Stimulated activated naive B cell treated with anti-CD40 and anti-IgM and Interleukin-4, amounts not matched to agents 10 μg/mL and 1 μg/mL and 100 μg/mL, for 72 hours (primary cell): ENCODE data around the gene KCTD15.
A peak's percentile ranks its signal among the peaks of the same experiment; 100 is the strongest.

Experiments
- ATAC-seq, 2 donors: fragments of 150-1000 bp; cut with Tn5 transposase; replicated peaks; 2 replicates each; pipeline ENCODE4 v1.10.0; 2021; ENCODE audit warnings: moderate library complexity in 1 of 2
- DNase-seq: peaks from one replicate; pipeline ENCODE4 v3.0.0; 2021
- H3K27ac Mint-ChIP-seq: one replicate; pipeline ENCODE4 v1.8.0; 2022; ENCODE audit warnings: mild to moderate bottlenecking, mixed read lengths
- H3K27me3 Mint-ChIP-seq, 2 donors: one replicate each; pipeline ENCODE4 v1.8.0; 2022; ENCODE audit warnings: mixed read lengths in 2 of 2
- H3K36me3 Mint-ChIP-seq, 2 donors: one replicate each; pipeline ENCODE4 v1.8.0; 2022; ENCODE audit warnings: mixed read lengths in 2 of 2, mild to moderate bottlenecking in 1 of 2
- H3K4me1 Mint-ChIP-seq, 2 donors: one replicate each; pipeline ENCODE4 v1.8.0; 2022; ENCODE audit warnings: mixed read lengths in 2 of 2, mild to moderate bottlenecking in 1 of 2
- H3K4me3 Mint-ChIP-seq, 2 donors: one replicate each; pipeline ENCODE4 v1.8.0; 2022; ENCODE audit warnings: mild to moderate bottlenecking in 2 of 2, mixed read lengths in 2 of 2, moderate library complexity in 1 of 2
- H3K9me3 Mint-ChIP-seq, 2 donors: one replicate each; pipeline ENCODE4 v1.8.0; 2022; ENCODE audit warnings: mixed read lengths in 2 of 2, mild to moderate bottlenecking in 1 of 2

KCTD15 gene

GRCh38 chr19:33796164-33796875 lies at the start of gene KCTD15:
KCTD15 (plus strand) TSS chr19:33796870; CDS start chr19:33800455, 3,585 bp downstream.
- H3K27ac Mint-ChIP-seq = peak within 1 kb of the TSS; percentile 31
- peaks cover 14 to 20% of the 10 kb centered on the region in 2 donors for H3K27me3 Mint-ChIP-seq
- H3K4me3 Mint-ChIP-seq = peak within 1 kb of the TSS; percentile 84 to 89
- H3K36me3 Mint-ChIP-seq = no peaks in the 10 kb centered on the region
- no peaks in the 10 kb centered on the region for H3K9me3 Mint-ChIP-seq
- peaks cover 2 to 5% of the 10 kb centered on the region in 2 donors for H3K4me1 Mint-ChIP-seq
- peak; percentile 20 to 27 for ATAC-seq
- no peak for DNase-seq

GRCh38 chr19:33747273-33747672 lies 49.4 kb upstream of the KCTD15 start:
- Mint-ChIP-seq H3K27ac (no peak overlapping the region), H3K4me1 (no peaks in the 10 kb centered on the region), H3K27me3 (peaks cover 18 to 26% of the 10 kb centered on the region in 2 donors), H3K4me3 (no peak overlapping the region), H3K36me3 (no peaks in the 10 kb centered on the region), H3K9me3 (no peaks in the 10 kb centered on the region)
- DNase-seq (no peak), ATAC-seq (no peak)

GRCh38 chr19:33748231-33748630 lies 48.4 kb upstream of the KCTD15 start:
- no peak for ATAC-seq
- Mint-ChIP-seq H3K4me1 (no peaks in the 10 kb centered on the region), H3K27me3 (peaks cover 18 to 26% of the 10 kb centered on the region in 2 donors), H3K36me3 (no peaks in the 10 kb centered on the region), H3K9me3 (no peaks in the 10 kb centered on the region), H3K4me3 (no peak overlapping the region), H3K27ac (no peak overlapping the region)
- no peak for DNase-seq

GRCh38 chr19:33749016-33749415 lies 47.7 kb upstream of the KCTD15 start:
- ATAC-seq (no peak), DNase-seq (no peak)
- no peaks in the 10 kb centered on the region for H3K4me1 Mint-ChIP-seq
- no peak overlapping the region for H3K4me3 Mint-ChIP-seq
- no peaks in the 10 kb centered on the region for H3K36me3 Mint-ChIP-seq
- no peaks in the 10 kb centered on the region for H3K9me3 Mint-ChIP-seq
- no peak overlapping the region for H3K27ac Mint-ChIP-seq
- H3K27me3 Mint-ChIP-seq = peaks cover 20 to 28% of the 10 kb centered on the region in 2 donors

GRCh38 chr19:33749619-33750175 lies 47.0 kb upstream of the KCTD15 start:
- no peaks in the 10 kb centered on the region for H3K4me1 Mint-ChIP-seq
- DNase-seq (no peak), ATAC-seq (no peak)
- no peak overlapping the region for H3K27ac Mint-ChIP-seq
- H3K36me3 Mint-ChIP-seq = no peaks in the 10 kb centered on the region
- H3K4me3 Mint-ChIP-seq = peak overlapping the region in 1 of 2 donors; percentile 35
- H3K9me3 Mint-ChIP-seq = no peaks in the 10 kb centered on the region
- peaks cover 23 to 25% of the 10 kb centered on the region in 2 donors for H3K27me3 Mint-ChIP-seq

GRCh38 chr19:33750587-33751435 lies 45.9 kb upstream of the KCTD15 start:
- Mint-ChIP-seq H3K27ac (no peak overlapping the region), H3K9me3 (no peaks in the 10 kb centered on the region), H3K4me1 (no peaks in the 10 kb centered on the region), H3K4me3 (no peak overlapping the region), H3K27me3 (peaks cover 25 to 33% of the 10 kb centered on the region in 2 donors), H3K36me3 (no peaks in the 10 kb centered on the region)
- DNase-seq = no peak
- ATAC-seq = no peak

- ATAC-seq (no peak), DNase-seq (no peak)
- no peak overlapping the region for H3K4me3 Mint-ChIP-seq
- H3K27me3 Mint-ChIP-seq = peaks cover 22 to 34% of the 10 kb centered on the region in 2 donors
- no peaks in the 10 kb centered on the region for H3K4me1 Mint-ChIP-seq
- no peaks in the 10 kb centered on the region for H3K36me3 Mint-ChIP-seq
- no peak overlapping the region for H3K27ac Mint-ChIP-seq
- H3K9me3 Mint-ChIP-seq = no peaks in the 10 kb centered on the region
These were observed 45.3 kb upstream of the KCTD15 start for GRCh38 chr19:33751436-33751770.

- no peak for DNase-seq
- ATAC-seq = no peak
- Mint-ChIP-seq H3K36me3 (no peaks in the 10 kb centered on the region), H3K4me1 (no peaks in the 10 kb centered on the region), H3K27me3 (peaks cover 26 to 38% of the 10 kb centered on the region in 2 donors), H3K27ac (peak overlapping the region; percentile 20), H3K9me3 (no peaks in the 10 kb centered on the region), H3K4me3 (no peak overlapping the region)
These were observed 44.5 kb upstream of the KCTD15 start for GRCh38 chr19:33752018-33752800.

GRCh38 chr19:33752945-33753344 lies 43.7 kb upstream of the KCTD15 start:
- Mint-ChIP-seq H3K36me3 (no peaks in the 10 kb centered on the region), H3K4me1 (no peaks in the 10 kb centered on the region), H3K27ac (no peak overlapping the region), H3K4me3 (no peak overlapping the region), H3K9me3 (no peaks in the 10 kb centered on the region), H3K27me3 (peaks cover 26 to 38% of the 10 kb centered on the region in 2 donors)
- no peak for DNase-seq
- ATAC-seq = no peak

- no peak for DNase-seq
- Mint-ChIP-seq H3K9me3 (no peaks in the 10 kb centered on the region), H3K27me3 (peaks cover 16 to 30% of the 10 kb centered on the region in 2 donors), H3K36me3 (no peaks in the 10 kb centered on the region), H3K27ac (no peak overlapping the region), H3K4me3 (no peak overlapping the region), H3K4me1 (no peaks in the 10 kb centered on the region)
- no peak for ATAC-seq
These were observed 42.3 kb upstream of the KCTD15 start for GRCh38 chr19:33754361-33754760.

- Mint-ChIP-seq H3K36me3 (no peaks in the 10 kb centered on the region), H3K27me3 (peaks cover 22 to 38% of the 10 kb centered on the region in 2 donors), H3K4me3 (no peak overlapping the region), H3K27ac (no peak overlapping the region), H3K9me3 (peaks cover 0 to 2% of the 10 kb centered on the region in 2 donors), H3K4me1 (no peaks in the 10 kb centered on the region)
- no peak for DNase-seq
- no peak for ATAC-seq
These were observed 41.3 kb upstream of the KCTD15 start for GRCh38 chr19:33755099-33756035.

- Mint-ChIP-seq H3K36me3 (no peaks in the 10 kb centered on the region), H3K4me1 (no peaks in the 10 kb centered on the region), H3K4me3 (no peak overlapping the region), H3K9me3 (peaks cover under 1 to 6% of the 10 kb centered on the region in 2 donors), H3K27ac (no peak overlapping the region), H3K27me3 (peaks cover 27 to 38% of the 10 kb centered on the region in 2 donors)
- ATAC-seq (no peak), DNase-seq (no peak)
These were observed 40.5 kb upstream of the KCTD15 start for GRCh38 chr19:33756177-33756576.

GRCh38 chr19:33758541-33759013 lies 38.1 kb upstream of the KCTD15 start:
- peaks cover 1 to 6% of the 10 kb centered on the region in 2 donors for H3K9me3 Mint-ChIP-seq
- no peaks in the 10 kb centered on the region for H3K4me1 Mint-ChIP-seq
- H3K36me3 Mint-ChIP-seq = no peaks in the 10 kb centered on the region
- peaks cover 36 to 38% of the 10 kb centered on the region in 2 donors for H3K27me3 Mint-ChIP-seq
- no peak for DNase-seq
- no peak overlapping the region for H3K27ac Mint-ChIP-seq
- no peak overlapping the region for H3K4me3 Mint-ChIP-seq
- no peak for ATAC-seq
